SK-N-SH (cell line): Measurements from ENCODE around the gene WDR33. TPM values are rescaled to one million over a fixed set of nuclear protein-coding genes. Genes with fewer than 3 reads are reported as not detected.

Experiments
- CTCF ChIA-PET: fragments of 300-600, 350-600 bp; formaldehyde crosslinking; extraction: SDS; loops from one replicate; lab custom pipeline; 2021; lab: Yijun Ruan, JAX
- POLR2A ChIA-PET: fragments of 350-600 bp; sonication (Branson Sonifier 250); formaldehyde crosslinking; extraction: SDS; loops from one replicate; lab custom pipeline; 2020; ENCODE audit warnings: antibody characterized with exemption, inconsistent platforms; lab: Yijun Ruan, JAX
- DNase-seq: peaks from one replicate; pipeline ENCODE4 v3.0.0; 2012
- H2AFZ ChIP-seq: fragments of 200-600 bp; sonication (generic); 2 replicates; pipeline ENCODE4 v1.8.1; 2016; ENCODE audit warnings: antibody characterized with exemption, mild to moderate bottlenecking, low read depth
- H3F3A ChIP-seq: fragments of 200-600 bp; sonication (generic); replicated peaks from 2 replicates; pipeline ENCODE3; 2016; ENCODE audit warnings: antibody characterized with exemption, mild to moderate bottlenecking; ENCODE audit not compliant: insufficient read depth
- H3K27ac ChIP-seq, 2 experiments: fragments of 200-500 bp in 1 of 2; fragments of 200-600 bp in 1 of 2; sonication (Bioruptor generic) in 1 of 2; sonication (generic), shearing (Covaris generic) in 1 of 2; 2 replicates each; pipeline versions ENCODE4 v1.5.1 to v1.6.1; 2014 to 2016; ENCODE audit warnings: low read depth in 2 of 2, inconsistent platforms in 1 of 2, low read length in 1 of 2, mild to moderate bottlenecking in 1 of 2, mixed read lengths in 1 of 2
- H3K27me3 ChIP-seq: fragments of 200-600 bp; sonication (generic), shearing (Covaris generic); 2 replicates; pipeline ENCODE4 v1.6.1; 2016; ENCODE audit warnings: mixed run types; ENCODE audit not compliant: insufficient read depth
- H3K36me3 ChIP-seq, 2 experiments: fragments of 200-500 bp in 1 of 2; fragments of 200-600 bp in 1 of 2; sonication (Bioruptor generic) in 1 of 2; sonication (generic) in 1 of 2; replicated peaks in 1 of 2; 2 replicates each; pipeline versions ENCODE3 to v1.5.1; 2014 to 2016; ENCODE audit warnings: low read length in 1 of 2, mild to moderate bottlenecking in 1 of 2; ENCODE audit not compliant: insufficient read depth in 2 of 2, control insufficient read depth in 1 of 2
- H3K4me1 ChIP-seq, 2 experiments: fragments of 200-500 bp in 1 of 2; fragments of 200-600 bp in 1 of 2; sonication (Bioruptor generic) in 1 of 2; sonication (generic), shearing (Covaris generic) in 1 of 2; 2 replicates each; pipeline versions ENCODE4 v1.5.1 to v1.6.1; 2014 to 2016; ENCODE audit warnings: low read depth in 1 of 2, low read length in 1 of 2, mixed run types in 1 of 2; ENCODE audit not compliant: insufficient read depth in 2 of 2, control insufficient read depth in 1 of 2
- H3K4me2 ChIP-seq: fragments of 200-600 bp; sonication (generic), shearing (Covaris generic); 2 replicates; pipeline ENCODE4 v1.6.1; 2017; ENCODE audit warnings: mixed run types
- H3K4me3 ChIP-seq, 2 experiments: fragments of 200-500 bp in 1 of 2; fragments of 200-600 bp in 1 of 2; sonication (Bioruptor generic) in 1 of 2; sonication (generic), shearing (Covaris generic) in 1 of 2; 2 replicates each; pipeline versions ENCODE4 v1.5.1 to v1.8.1; 2014 to 2016; ENCODE audit warnings: low read depth in 2 of 2, inconsistent platforms in 1 of 2, low read length in 1 of 2, mild to moderate bottlenecking in 1 of 2, mixed read lengths in 1 of 2, moderate library complexity in 1 of 2
- H3K79me2 ChIP-seq: fragments of 200-600 bp; sonication (generic); 2 replicates; pipeline ENCODE4 v1.8.1; 2017; ENCODE audit warnings: mild to moderate bottlenecking; ENCODE audit not compliant: insufficient read depth
- H3K9ac ChIP-seq: fragments of 200-600 bp; sonication (generic); 2 replicates; pipeline ENCODE4 v1.6.1; 2017; ENCODE audit warnings: mixed run types
- H3K9me2 ChIP-seq: fragments of 200-600 bp; sonication (generic); 2 replicates; pipeline ENCODE4 v1.6.1; 2017; ENCODE audit warnings: mixed run types
- H3K9me3 ChIP-seq: fragments of 200-600 bp; sonication (generic); 2 replicates; pipeline ENCODE4 v1.6.1; 2017; ENCODE audit warnings: mixed run types, mild to moderate bottlenecking, moderate library complexity
- H4K20me1 ChIP-seq: fragments of 200-600 bp; sonication (generic); 2 replicates; pipeline ENCODE4 v1.6.1; 2017; ENCODE audit warnings: mild to moderate bottlenecking, mixed run types; ENCODE audit not compliant: insufficient read depth
- EZH2phosphoT487 ChIP-seq: fragments of 200-600 bp; sonication (generic); IDR thresholded peaks from 2 replicates; pipeline ENCODE4 v1.6.1; 2017; ENCODE audit warnings: low read depth, mixed run types, mild to moderate bottlenecking, antibody characterized with exemption, moderate library complexity, borderline replicate concordance
- GABPA ChIP-seq: IDR thresholded peaks from 2 replicates; pipeline ENCODE4 v1.4.0; 2012; ENCODE audit warnings: low read depth, mild to moderate bottlenecking
- GATA2 ChIP-seq: sonication (generic); formaldehyde crosslinking; IDR thresholded peaks from 2 replicates; pipeline ENCODE4 v1.5.0; 2020; ENCODE audit warnings: mild to moderate bottlenecking, missing genetic modification reagents
- JUND ChIP-seq: IDR thresholded peaks from 2 replicates; pipeline ENCODE4 v1.4.0; 2012
- MXI1 ChIP-seq: IDR thresholded peaks from 2 replicates; pipeline ENCODE4 v1.6.1; 2012; ENCODE audit warnings: mild to moderate bottlenecking, low read depth, low read length, improper control_type of control experiment
- POLR2AphosphoS5 ChIP-seq: IDR thresholded peaks from 2 replicates; pipeline ENCODE4 v1.6.1; 2012; ENCODE audit warnings: low read depth, low read length
- RAD21 ChIP-seq: IDR thresholded peaks from 2 replicates; pipeline ENCODE4 v1.6.1; 2012; ENCODE audit warnings: mild to moderate bottlenecking, low read length
- RXRA ChIP-seq: IDR thresholded peaks from 2 replicates; pipeline ENCODE4 v1.4.0; 2012; ENCODE audit warnings: low read depth, mild to moderate bottlenecking, borderline replicate concordance
- SIN3A ChIP-seq: IDR thresholded peaks from 2 replicates; pipeline ENCODE4 v1.6.1; 2012; ENCODE audit warnings: low read depth, mild to moderate bottlenecking, low read length, moderate library complexity, borderline replicate concordance
- SMC3 ChIP-seq: IDR thresholded peaks from 2 replicates; pipeline ENCODE4 v1.6.1; 2012; ENCODE audit warnings: low read depth, low read length, improper control_type of control experiment
- TEAD4 ChIP-seq: IDR thresholded peaks from 2 replicates; pipeline ENCODE4 v1.4.0; 2012; ENCODE audit warnings: mild to moderate bottlenecking, borderline replicate concordance; ENCODE audit not compliant: insufficient read depth
- WGBS: methylation state at CpG from one replicate; pipeline ENCODE4 v1.1.6; 2017; ENCODE audit warnings: low lambda C conversion rate; 5-methylcytosine and 5-hydroxymethylcytosine counted together
- polyA plus RNA-seq, 3 experiments: library from polyadenylated mRNA; depleted of rRNA; stranded (reverse); fragments of >200 nt; gene quantifications; 2 replicates each; pipeline ENCODE4 v1.2.3, GENCODE V29; 2012
- TF ChIP-seq, protein P1 (sequence below): IDR thresholded peaks from 2 replicates; pipeline ENCODE4 v1.4.0; 2012; ENCODE audit warnings: low read depth, borderline replicate concordance
- TF ChIP-seq, protein P2 (sequence below): IDR thresholded peaks from 2 replicates; pipeline ENCODE4; 2012
- TF ChIP-seq, protein P3 (sequence below): fragments of 150-350 bp; IDR thresholded peaks from 2 replicates; pipeline ENCODE4 v1.6.1; 2016; ENCODE audit warnings: mild to moderate bottlenecking, low read depth, low read length

The WDR33 gene
- polyA plus RNA-seq, 1 of the 3 experiments (the other 2 are of a cell fraction): 12.4 TPM

DNA sequence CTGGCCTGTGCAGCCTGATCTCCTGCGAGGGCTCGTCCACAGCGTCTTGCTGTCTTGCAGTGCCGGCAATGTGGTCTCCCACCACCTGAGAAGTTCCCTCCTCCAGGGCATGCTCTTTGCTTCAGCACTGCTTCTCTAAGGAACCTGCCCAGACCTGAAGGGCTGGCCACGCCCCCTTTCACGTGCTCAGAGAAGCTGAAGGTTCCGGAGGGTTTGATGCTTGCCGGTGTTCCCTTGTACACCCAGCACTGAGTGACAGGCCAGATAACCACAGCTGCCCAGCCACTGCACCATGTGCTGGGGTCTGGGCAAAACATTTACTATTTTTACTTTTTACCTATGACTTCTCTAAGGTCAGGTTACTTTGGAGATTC is 48.7 kb upstream of the WDR33 start:
- Histone ChIP-seq H3K9ac (no peak overlapping the region), H3K9me2 (no peaks in the 10 kb centered on the region), H3K27me3 (no peaks in the 10 kb centered on the region), H3K36me3 (peaks cover 5 to 22% of the 10 kb centered on the region in 2 experiments), H3K4me1 (peaks cover 5 to 9% of the 10 kb centered on the region in 2 experiments; a peak in 2 of 4 replicates)
- 93% methylated on average over 6 of the region's 8 CpGs for WGBS
- CTCF ChIA-PET: no interaction called here
- TF ChIP-seq, protein P1, sequence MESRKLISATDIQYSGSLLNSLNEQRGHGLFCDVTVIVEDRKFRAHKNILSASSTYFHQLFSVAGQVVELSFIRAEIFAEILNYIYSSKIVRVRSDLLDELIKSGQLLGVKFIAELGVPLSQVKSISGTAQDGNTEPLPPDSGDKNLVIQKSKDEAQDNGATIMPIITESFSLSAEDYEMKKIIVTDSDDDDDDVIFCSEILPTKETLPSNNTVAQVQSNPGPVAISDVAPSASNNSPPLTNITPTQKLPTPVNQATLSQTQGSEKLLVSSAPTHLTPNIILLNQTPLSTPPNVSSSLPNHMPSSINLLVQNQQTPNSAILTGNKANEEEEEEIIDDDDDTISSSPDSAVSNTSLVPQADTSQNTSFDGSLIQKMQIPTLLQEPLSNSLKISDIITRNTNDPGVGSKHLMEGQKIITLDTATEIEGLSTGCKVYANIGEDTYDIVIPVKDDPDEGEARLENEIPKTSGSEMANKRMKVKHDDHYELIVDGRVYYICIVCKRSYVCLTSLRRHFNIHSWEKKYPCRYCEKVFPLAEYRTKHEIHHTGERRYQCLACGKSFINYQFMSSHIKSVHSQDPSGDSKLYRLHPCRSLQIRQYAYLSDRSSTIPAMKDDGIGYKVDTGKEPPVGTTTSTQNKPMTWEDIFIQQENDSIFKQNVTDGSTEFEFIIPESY: no peak
- TF ChIP-seq, protein P2, sequence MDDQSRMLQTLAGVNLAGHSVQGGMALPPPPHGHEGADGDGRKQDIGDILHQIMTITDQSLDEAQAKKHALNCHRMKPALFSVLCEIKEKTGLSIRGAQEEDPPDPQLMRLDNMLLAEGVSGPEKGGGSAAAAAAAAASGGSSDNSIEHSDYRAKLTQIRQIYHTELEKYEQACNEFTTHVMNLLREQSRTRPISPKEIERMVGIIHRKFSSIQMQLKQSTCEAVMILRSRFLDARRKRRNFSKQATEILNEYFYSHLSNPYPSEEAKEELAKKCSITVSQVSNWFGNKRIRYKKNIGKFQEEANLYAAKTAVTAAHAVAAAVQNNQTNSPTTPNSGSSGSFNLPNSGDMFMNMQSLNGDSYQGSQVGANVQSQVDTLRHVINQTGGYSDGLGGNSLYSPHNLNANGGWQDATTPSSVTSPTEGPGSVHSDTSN: no peak
- TF ChIP-seq RXRA: no peak
- no peak for TF ChIP-seq SMC3
- no peak for TF ChIP-seq RAD21
- TF ChIP-seq, protein P3, sequence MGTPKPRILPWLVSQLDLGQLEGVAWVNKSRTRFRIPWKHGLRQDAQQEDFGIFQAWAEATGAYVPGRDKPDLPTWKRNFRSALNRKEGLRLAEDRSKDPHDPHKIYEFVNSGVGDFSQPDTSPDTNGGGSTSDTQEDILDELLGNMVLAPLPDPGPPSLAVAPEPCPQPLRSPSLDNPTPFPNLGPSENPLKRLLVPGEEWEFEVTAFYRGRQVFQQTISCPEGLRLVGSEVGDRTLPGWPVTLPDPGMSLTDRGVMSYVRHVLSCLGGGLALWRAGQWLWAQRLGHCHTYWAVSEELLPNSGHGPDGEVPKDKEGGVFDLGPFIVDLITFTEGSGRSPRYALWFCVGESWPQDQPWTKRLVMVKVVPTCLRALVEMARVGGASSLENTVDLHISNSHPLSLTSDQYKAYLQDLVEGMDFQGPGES: no peak
- TF ChIP-seq, all 33 proteins: peak for 0
- peaks cover 20% of the 10 kb centered on the region for H4K20me1 ChIP-seq
- POLR2A ChIA-PET: no interaction called here
- no peak overlapping the region for H3K4me2 ChIP-seq
- H3K4me3 ChIP-seq: no peak overlapping the region
- peaks cover 14% of the 10 kb centered on the region for H3F3A ChIP-seq
- no peak for DNase-seq
- peaks cover 32% of the 10 kb centered on the region for H3K79me2 ChIP-seq
- no peak overlapping the region for H3K27ac ChIP-seq
- H3K9me3 ChIP-seq: no peaks in the 10 kb centered on the region
- H2AFZ ChIP-seq: no peak overlapping the region

DNA sequence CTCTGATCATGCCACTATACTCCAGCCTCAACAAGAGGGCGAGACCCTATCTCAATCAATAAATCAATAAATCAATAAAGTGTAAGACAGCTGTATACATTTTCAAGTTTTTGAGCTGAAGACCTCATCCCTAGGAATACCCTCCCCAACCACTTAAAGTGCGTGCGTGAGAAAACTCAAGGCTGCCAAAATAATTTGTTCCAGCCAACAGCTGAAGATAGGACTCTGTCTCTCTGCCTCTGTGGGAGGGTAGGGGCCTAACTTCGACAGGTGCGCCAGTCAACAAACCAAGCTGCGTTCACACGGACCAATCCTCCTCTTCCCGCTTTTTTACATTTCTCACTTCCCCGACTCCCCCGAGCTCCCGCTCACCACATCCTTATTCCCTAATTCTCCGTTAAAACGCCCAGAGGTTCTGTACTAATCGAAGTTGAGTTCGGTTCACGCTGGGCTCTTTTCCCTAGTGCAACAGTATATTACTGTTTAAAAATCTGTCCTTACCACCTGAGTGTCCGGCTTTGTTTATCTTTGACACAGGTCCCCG is 46.4 kb upstream of the WDR33 start:
- H3K9me3 ChIP-seq: no peaks in the 10 kb centered on the region
- H3K36me3 ChIP-seq: peaks cover 8 to 12% of the 10 kb centered on the region in 2 experiments
- H3K27ac ChIP-seq: peak overlapping the region; percentile 62 to 81
- H2AFZ ChIP-seq: peak overlapping the region; percentile 80; the same call in 1 of the 2 replicates
- TF ChIP-seq RXRA (no peak), EZH2phosphoT487 (no peak), POLR2AphosphoS5 (no peak), JUND (no peak), GABPA (no peak), TEAD4 (no peak), MXI1 (no peak), GATA2 (CRISPR knock-in tag) (no peak), RAD21 (no peak), SIN3A (no peak)
- TF ChIP-seq, protein P1: no peak
- peaks cover 12% of the 10 kb centered on the region for H3F3A ChIP-seq
- WGBS: 3% methylated on average over 18 of the region's 18 CpGs
- peaks cover 56% of the 10 kb centered on the region for H3K79me2 ChIP-seq
- H3K27me3 ChIP-seq: no peaks in the 10 kb centered on the region
- peak overlapping the region; percentile 87 to 93 for H3K4me3 ChIP-seq
- peak overlapping the region; percentile 81 for H3K4me2 ChIP-seq
- peaks cover 41% of the 10 kb centered on the region for H4K20me1 ChIP-seq
- peak; percentile 52 for DNase-seq
- peaks cover 5 to 9% of the 10 kb centered on the region in 2 experiments; a peak in 2 of 4 replicates for H3K4me1 ChIP-seq
- CTCF ChIA-PET: interaction anchor here (0.7 to 1.8 kb wide), 6 partner anchors 10 to 533 kb away, joined by 3 to 5 read pairs (median 3); no protein-coding TSS in a partner anchor
- no peaks in the 10 kb centered on the region for H3K9me2 ChIP-seq
- POLR2A ChIA-PET: no interaction called here
- H3K9ac ChIP-seq: peak overlapping the region; percentile 83
